ENCODE results near the gene OLFM1.

OLFM1 gene

DNA sequence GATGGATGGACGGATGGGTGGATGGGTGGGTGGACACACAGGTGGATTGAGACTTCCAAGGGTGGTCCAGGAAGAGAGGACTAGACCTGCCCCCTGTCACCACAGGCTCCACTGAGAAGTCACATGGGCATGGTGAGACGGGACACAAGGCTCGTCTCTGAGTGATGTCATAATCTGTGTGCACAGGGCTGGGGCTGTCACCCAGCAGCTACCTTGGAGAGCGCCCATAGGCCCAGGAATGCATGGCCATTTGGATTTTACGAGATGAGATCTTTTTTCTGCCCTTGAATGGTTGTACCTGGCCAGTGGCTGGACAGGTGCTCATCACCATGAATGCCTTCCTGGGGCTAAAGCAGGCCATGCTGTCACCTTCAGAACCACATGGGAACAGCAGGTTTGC lies 3.1 kb downstream of the OLFM1 start:
- no peak for DNase-seq

DNA sequence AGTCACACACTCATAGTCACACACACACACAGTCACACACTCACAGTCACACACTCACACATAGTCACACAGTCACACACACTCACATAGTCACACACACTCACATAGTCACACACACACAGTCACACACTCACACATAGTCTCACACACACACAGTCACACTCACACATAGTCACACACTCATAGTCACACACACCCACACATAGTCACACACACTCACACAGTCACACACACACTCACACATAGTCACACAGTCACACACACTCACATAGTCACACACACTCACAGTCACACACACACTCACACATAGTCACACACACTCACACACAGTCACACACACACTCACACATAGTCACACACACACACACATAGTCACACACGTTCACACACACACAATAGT lies 4.1 kb downstream of the OLFM1 start:
- DNase-seq = no peak

DNA sequence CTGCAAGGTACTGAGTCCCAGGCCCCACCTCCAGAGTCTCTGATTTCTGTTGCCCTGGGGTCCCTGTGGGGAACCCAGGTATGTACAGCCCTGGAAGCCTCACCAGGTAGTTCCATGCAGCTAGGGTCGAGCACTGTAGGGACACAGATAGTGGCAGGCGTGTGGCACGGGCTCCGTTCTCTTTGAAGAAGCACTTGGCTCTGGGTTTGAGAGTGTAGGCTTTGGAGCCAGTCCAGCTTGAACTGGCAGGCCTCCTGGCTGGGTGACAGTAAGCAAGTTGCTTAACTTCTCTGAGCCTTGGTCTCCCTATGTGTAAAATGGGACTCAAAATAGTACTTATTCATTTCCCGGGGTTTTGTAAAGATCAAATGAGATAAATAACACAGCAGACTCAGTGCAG lies 5.6 kb downstream of the OLFM1 start:
- DNase-seq = no peak

DNA sequence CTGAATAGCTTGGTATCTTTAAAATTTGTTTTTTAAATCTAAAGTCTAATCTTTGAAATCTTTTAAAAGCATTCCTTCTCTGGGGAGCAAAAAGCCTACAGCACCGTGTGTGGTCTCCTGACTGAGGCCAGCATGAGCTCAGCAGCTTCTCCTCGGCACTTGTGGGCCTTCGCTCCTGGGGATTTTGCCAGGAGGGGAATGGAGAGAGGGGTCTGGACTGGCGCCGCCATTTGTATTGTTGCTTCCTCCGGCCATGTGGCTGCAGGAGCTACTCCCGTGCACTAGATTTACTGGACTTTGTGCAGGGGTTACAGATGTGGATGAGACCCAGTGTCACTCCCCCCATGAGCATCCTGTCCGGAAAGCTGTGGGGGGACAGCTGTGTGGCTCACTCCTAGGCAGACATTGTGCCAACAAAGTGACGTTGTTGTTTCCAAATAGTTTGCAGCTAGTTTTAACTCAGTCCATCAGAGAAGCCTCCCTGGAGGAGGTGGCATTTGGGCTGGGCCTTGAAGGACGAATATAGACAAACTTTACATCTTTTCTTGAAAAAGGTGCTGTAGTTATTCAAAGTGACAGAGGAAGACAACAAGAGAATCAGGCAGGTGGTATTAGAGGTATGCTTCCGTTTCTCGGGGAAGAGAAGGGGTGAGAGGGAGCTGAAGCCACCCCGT lies 6.6 kb downstream of the OLFM1 start:
- no peak for DNase-seq

DNA sequence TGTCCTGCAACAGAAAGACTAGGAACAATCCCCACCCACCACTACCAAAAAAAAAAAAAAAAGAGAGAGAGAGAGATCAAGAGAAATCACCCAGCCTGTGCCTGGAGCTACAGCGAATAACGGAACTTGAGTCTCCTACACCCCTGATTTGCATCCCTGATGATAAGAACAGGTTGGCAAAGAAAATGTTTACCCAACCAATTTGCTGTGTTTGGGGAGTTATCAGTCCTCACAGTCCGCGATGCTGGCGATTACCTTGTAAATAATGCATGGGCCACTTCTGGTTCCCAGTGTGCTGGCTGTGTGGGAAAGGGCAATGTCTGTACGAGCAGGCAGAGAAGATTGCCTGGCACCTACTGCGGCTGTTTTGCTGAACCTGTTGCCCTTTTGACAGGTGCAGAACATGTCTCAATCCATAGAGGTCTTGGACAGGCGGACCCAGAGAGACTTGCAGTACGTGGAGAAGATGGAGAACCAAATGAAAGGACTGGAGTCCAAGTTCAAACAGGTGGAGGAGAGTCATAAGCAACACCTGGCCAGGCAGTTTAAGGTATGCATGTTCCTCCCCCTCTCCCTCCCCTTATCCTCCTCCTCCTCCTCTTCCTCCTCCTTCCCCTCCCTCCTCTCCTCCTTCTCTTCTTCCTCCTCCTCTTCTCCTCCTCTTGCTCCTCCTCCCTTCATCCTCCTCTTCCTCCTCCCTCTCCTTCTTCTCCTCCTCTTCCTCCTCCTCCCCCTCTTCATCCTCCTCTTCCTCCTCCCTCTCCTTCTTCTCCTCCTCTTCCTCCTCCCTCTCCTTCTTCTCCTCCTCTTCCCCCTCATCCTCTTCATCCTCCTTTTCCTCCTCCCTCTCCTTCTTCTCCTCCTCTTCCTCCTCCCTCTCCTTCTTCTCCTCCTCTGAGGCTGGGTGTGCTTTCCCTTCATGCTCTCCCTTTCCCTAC lies 8.3 kb downstream of the OLFM1 start:
- DNase-seq = no peak

DNA sequence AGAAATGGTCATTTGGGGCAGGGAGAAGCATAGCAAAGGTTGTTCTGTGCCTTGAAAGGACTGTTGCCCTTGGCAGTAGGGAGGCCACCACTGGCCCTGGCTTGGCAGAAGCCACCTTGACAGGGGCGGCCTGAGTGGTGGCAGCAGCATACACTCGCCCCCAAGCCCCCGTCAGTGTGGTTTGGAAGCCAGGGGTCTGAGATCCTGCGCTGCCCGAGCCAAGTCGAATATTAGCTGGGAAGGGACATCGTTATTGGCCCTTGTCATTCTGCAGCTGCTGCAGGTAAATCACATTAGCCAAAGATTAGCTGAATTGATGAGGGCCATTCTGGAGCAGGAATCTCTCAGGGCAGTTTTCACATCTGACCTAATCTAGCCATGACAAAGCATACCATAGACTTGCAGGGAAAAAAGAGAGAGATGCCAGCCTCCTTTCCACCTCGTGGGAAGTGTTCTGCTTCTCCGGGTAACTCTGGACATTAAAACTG lies 9.0 kb downstream of the OLFM1 start:
- DNase-seq = no peak

DNA sequence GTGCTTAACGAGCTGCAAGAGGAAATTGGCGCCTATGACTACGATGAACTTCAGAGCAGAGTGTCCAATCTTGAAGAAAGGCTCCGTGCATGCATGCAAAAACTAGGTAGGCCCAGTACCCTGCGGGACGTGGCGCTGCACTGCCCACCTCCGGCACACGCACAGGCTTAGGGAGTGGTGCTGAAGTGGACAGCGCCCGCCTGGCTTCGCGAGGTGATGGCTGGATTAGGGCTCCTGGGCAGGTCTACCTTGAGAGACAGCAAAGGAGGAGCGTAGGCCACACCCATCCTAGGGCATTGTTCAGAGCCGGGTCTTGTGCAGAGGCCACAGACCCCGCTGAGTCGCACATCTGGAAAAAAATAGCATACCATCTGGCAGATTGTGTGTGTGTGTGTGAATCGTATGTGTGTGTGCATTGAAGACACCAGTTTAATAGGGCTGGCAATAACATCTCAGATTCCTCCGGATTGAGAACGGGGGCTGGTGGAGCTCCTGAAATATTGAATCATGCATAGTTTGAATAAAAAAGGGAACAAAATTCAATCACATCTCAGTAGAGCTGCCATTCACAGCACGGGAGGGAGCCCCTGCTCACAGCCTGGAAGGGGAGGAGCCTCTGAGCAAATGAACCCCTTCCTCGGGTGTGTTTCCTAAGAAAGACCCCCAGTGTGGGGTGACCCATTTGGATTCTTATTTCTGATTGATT lies 11.1 kb downstream of the OLFM1 start:
- DNase-seq = no peak

DNA sequence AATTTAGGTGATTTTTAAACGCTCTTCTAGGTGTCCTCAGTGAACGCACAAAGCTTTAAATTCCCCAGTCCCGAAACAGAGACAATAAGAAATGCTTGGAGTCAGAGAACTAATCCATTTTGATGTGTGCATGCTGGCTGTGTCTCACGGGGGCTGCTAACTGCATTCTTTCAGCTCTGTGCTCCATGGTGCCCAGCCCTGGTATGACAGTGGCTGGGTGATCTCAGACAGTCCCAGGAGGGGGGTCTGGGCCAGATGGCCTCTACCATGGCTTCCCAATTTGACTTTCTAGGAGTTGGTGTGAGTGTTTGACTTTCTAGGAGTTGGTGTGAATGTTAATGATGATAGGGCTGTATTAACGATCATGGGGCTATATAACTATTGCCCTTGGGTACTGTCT lies 12.1 kb downstream of the OLFM1 start:
- no peak for DNase-seq

DNA sequence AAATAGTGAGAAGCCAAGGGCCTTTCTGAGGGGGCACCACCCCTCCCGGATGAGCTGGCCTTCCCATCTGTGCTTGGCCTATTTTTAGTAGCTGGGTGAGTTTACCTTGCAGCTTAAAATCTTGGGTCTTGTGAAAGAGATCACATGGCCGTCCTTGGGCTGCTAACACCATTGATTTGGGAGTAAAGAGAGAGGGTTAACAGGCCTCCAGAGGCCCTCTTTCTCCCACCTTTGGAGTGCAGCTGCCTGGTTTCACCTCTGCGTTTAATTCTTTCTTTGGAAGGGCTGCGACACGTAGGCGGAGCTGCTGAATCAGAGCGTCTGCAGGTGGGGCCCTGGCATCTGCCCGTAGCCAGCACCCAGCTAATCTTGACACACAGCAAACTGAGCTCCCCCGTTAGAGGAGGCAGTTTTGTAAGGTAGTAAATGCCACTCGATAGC lies 12.8 kb downstream of the OLFM1 start:
- DNase-seq = no peak

DNA sequence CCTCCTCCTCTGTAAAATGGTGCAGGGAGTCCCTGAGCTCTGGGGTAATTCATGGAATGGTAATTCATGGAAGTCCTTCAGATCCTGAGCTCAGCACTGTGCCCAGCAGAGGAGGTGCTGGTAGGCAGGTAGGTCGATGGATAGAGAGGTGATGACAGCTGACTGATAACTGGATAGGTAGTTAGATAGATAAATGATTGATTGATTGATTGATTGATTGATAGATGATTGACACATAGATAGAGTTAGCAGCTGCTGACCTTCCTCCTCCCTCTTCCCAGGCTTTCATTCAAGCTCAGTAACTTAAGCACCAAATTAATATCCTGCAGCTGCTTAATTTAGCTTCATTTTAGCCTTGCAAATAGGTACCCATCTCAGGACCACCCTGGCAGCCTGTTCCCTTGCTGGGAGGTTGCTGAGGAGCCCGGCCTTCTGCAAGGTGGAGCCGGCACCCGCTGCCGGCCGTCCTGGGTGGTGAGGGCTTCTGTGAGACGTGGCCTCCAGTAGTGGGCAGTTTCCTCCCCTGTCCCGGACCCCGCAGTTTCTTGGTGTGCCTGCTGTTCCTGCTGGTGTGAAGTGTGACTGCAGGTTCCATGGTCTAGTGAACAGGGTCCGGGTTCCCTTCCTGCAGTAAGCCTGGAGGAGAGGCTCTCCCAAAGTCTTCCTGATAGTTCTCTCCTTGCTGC lies 13.4 kb downstream of the OLFM1 start:
- no peak for DNase-seq

DNA sequence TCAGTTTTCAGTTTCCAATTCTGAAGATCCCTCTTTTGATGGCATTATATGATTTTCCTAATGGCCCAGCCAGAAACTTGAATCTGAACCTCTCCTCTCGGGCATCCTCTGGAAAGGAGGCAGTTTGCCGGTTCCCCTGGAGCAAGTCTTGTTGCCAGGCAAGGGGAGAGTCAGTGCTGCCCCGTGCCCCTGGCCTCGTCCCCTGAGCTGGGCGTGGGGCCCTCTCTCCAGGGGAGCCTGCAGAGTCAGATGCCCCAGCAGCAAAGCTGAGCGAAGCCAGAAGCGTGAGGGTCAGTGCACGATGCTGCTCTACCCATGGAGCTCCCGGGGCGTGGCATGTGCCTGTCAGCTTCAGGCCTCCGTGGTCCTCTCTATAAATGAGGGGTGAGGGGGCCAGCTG lies 14.0 kb downstream of the OLFM1 start:
- DNase-seq = no peak

DNA sequence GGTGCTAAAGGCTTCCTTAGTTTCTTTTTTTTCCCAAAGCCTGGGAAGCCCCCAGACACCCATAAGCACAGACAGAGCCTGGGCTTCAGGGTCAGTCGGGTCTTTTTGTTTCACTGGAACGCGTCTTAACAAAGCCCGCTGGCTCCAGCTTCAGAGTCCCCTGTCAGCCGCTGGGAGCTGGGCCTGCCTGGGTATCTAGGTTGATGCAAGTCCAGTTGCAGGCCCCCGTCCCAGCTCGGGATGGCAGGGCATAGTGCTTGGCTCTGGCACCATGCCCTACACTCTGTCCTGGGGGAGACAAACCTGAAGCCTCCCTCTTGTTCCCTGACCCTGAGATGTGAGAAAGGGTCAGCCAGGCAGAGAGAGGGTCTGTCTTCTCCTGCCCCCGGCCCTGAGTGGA lies 14.5 kb downstream of the OLFM1 start:
- no peak for DNase-seq

DNA sequence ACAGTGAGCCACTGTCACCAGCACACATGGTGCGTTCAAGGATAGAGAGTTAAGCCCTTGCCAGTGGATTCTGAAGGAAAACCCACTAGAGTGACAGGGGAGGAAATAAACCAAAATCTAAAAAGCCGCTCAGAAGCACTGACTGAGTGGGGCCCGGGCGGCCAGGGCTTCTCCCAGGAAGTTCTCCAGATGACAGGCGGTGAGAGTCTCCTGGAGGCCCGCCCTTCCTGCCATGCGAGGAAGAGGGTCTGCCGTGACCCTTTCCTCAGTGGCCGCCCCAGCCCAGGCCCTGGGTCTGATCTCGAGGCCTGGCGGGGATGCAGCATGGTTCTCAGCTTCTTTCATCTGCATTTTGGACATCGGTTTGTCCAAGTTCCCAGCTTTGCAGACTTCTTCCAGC lies 14.9 kb downstream of the OLFM1 start:
- no peak for DNase-seq

DNA sequence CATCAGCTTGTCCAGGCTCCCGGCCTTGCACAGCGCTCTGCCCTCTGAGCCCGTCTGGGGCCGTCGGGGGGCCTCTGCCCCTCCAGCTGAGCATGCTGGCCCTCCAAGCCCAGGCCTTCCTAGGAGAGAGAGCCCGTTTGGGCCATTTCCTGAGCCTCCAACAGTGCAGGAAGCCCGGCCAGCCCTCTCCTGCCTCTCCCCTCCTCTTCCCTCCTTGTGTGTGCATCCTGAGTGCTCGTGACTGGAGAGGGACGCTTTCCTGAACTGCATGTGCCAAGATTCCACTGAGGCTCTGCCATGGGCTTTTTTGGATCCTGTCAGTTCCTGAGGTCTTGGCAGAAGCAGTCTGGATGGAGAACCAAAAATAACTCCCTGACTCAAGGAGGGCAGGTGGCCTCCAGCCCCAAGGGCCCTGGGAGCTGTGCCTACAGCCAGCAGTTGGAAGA lies 15.6 kb downstream of the OLFM1 start:
- DNase-seq = no peak

DNA sequence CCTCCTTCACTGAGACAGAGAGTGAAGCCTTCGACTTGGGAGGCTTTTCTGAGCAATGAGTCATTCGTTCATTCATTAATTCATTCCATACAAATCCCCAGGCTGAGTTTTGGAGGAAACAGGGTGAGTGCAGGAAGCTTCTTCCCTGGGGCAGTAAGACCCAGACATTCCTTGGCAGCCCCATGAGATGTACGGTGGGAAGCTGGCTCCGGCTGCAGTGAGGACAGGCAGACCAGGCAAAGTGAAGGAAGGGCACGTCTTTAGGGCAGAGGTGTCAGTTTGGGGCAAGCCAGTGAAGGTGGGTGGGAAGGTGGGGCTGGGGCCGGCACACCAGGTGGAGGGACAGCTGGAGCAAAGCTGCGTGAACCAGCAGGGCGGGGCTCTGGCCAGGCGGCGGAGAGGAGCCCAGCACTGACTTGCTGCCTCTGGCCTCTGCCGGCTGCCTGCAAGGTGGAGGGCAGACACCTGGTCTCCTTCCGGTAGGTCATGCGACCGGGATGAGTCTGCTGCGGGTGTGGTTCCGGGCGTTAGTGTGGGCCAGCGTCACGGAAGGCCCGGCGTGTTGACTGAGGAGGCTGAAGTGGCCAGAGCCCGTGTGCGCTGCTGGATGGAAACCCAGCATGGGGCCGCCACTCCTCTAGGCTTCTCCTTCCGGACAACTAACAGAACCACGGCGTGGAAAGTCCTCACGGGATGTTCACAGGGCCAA lies 16.6 kb downstream of the OLFM1 start:
- DNase-seq = no peak

DNA sequence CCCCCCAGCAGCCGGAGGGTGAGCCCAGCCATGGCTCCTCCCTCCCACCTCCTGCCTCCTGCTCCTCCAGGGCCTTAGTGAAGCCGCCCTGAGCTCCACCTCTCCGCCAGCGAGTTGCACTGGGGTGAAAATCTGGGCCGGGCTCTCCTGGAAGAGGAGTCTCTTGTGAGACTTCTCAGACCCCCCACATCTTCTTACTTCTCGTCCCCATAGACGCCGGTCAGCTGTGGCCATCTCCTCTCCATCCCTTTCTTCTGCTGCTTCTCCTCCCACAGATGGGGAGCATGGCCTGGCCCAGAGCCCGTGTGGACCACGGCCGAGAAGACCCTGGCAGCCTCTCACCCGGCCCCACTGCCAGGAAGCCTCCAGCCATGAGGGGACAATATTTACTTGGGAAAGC lies 17.3 kb downstream of the OLFM1 start:
- no peak for DNase-seq

DNA sequence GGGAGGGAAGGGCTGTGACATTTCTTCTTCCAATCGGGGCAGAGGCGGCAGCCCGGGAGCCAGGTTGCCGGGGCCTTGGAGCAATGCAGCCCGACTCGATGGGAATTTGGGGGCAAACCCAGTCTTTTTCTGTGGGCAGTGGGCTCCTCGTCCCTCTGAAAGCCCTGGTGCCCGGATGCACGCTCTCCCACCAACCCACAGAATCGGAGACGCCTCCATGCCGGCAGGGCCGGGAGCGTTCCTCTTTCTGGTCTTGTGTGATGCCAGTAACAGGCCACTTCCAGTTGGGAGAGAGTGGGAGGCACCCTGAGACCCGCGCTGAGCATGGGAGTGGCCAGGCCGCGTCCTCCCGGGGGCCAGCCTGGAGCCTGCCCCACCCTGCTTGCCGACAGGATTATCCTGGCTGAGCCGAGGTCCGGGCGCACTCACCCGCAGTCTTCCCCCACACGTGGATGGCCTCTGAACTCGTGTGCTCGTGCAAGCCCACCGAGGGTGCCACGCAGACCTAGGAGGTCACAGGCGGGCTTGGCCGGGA lies 17.8 kb downstream of the OLFM1 start:
- no peak for DNase-seq

DNA sequence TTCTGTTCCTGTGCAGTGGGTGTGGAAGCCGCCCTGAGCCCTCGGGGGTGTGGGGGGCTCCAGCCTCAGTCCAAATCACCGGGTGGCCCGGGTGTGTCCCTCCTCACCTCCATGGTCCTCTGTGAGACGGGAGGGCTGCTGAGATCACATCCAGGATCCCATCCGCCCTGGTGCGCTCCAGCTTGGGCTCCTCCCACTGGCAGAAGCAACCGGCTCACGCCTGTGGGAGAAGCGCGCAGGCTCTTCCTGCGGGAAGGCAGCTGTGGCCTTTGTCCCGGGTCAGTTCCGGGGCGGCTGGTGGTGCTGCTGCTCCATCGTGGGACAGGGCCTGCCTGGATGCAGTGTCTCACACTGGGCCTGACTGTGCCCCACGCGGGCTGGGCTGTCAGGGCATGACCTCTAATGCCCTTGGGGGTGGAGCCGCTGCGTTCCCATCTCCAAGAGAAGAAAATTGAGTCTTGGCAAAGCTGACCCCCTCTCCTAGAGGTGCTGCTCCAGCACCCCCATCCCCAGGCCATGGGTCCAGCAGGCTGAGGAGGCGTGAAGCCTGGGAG lies 18.5 kb downstream of the OLFM1 start:
- DNase-seq = no peak

DNA sequence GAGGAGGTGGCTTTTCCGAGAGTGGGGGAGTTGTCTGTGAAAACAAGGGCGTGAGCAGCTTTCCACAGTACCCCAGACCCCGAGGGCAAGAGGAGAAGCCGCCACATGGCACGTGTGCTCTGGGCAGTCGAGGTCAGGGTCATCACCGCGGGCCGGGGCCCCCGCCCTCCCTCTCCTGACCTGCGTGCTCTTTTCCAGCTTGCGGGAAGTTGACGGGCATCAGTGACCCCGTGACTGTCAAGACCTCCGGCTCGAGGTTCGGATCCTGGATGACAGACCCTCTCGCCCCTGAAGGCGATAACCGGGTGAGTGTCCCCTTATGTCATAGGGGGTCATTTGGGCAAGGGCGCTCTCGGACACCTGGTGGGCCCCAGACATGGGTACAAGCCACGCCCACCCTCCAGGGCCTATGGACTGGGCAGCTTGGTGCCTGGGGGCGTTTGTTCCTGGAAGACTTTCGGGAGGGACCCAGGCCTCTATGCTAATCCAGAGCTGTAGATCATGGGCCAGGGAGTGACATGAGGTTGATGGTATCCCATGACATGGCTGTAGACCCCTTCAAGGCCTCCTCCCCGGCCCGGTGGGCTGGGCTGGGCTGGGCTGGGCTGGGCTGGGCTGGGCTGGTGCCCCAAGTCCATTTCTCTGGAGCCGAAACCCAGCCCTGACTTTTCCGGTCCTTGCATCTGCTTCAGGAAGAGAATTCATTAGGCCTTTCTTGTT lies 19.2 kb downstream of the OLFM1 start:
- no peak for DNase-seq

DNA sequence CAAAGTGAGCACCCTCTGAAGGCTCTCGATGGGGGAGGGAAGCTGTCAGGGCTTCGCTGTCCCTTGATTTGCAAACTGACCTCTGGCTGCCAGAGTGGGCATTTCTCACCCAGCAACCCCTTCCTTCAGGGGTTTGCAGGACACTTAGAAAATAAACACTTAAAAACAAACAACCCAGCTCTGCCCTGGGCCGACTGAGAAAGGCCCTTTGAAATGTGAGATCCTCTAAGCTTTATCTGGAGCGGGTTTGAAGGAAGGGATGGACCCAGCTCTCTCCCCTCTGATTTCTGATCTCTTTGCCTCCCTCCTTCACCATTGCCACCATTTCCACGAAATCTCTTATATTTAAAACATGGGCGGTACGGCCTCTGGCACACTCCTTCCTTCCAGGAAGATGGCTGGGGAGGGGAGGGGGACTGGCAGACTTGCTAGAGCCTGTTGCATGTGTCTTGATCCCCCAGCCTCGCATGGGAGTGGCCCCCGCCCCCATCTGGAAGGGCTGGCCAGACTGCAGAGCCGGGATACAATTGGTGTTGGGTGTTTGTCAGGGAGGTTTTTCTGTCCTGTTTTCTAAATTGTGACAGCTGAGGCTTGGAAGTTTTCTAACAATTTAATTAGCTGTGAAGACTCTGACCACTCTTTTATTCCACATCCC lies 20.2 kb downstream of the OLFM1 start:
- no peak for DNase-seq

All from CD4-positive, alpha-beta T cell treated with Interferon gamma for 1 hour (primary cell).